Measurements from ENCODE around the gene EPB41L2.
"Not testable (repeated sequence)": the region's sequence is repeated elsewhere in the genome, so short reads cannot be mapped to it uniquely, and the experiment has no call there.

The EPB41L2 gene

DNA sequence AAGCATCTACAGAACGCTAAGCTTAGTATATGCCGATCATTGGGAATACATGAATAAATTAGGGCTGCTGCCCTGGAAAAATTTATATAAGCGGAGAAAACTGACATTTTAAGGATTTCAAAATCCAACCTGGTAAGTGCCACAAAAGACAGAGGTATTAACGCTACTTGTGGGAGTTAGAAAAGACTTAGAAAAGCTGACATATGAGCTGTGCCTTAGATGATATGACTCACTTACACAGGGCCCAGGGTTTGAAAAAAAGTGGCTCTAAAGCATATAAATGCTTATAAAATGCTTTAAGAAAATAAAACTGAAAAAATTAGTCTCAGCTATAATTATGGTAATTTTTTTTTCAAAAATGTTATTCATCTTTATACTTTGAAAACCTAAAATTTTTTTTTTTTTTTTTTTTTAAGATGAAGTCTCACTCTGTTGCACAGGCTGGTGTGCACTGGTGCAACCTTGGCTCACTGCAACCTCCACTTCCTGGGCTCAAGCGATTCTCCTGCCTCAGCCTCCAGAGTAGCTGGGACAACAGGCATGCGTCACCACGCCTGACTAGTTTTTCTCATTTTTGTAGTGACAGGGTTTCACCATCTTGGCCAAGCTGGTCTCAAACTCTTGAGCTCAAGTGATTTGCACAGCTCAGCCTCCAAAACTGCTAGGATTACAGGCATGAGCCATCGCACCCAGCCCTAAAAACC, 25.7 kb downstream of the EPB41L2 start:
- no peak for DNase-seq (ENCODE audit: extremely low read depth in 1 of 2, low read depth in 1 of 2)

DNA sequence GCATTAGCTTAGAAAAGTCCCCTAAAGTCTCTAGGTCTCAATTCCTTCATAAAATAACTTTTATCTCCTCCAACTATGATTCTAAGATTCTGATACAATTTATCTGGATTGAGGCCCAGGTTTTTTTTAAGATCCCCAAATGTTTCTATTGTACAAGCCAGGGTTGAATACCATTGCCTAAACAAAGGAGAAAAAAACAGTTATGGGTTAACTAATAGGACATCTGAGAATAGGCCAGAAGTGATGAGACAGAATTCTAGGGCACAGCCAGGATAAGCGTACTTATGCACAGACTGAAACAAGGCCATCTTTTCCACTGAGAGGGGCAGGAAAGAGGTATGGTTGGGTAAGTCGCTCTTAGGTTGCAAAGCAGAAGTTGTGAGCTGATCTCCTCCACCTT, 26.4 kb downstream of the EPB41L2 start:
- DNase-seq (ENCODE audit: extremely low read depth in 1 of 2, low read depth in 1 of 2), result no peak

DNA sequence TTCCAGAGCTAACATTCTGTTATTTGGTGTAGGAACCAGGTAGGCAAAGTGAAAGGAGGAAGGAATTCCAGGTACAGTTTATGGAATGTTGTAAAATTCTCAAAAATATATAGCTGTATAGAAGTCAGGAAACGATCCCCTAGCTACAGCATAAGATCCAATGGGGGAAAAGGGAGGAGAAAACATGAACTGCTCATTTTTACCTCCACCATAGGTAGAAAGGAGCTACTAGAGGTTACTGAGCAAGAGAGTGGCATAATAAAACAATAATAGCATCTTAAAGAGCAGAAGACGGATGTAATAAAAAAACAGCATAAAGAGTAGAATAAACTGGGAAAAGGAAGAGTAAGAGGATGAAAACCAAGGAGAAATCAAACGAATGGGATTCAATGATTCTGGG, 26.9 kb downstream of the EPB41L2 start:
- DNase-seq (ENCODE audit: extremely low read depth in 1 of 2, low read depth in 1 of 2), result no peak

DNA sequence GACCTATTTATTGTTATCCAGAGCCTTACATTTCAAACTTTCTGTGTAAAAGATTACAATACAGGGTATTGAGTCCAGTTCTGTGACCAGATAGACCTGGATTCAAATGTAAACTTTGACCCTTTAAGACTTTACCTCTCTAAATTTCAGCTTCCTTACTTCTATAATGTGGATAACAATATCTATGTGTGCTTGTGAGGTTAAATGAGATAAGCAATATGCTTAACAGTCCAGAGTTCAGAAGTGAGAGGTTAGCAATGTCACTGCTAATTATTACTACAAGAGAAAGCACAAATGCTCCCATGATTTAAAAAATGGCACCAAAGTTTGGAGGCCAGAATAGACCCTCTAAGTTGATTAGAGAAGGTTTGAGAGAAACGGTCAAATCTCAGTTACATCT, 27.5 kb downstream of the EPB41L2 start:
- no peak for DNase-seq (ENCODE audit: extremely low read depth in 1 of 2, low read depth in 1 of 2)

DNA sequence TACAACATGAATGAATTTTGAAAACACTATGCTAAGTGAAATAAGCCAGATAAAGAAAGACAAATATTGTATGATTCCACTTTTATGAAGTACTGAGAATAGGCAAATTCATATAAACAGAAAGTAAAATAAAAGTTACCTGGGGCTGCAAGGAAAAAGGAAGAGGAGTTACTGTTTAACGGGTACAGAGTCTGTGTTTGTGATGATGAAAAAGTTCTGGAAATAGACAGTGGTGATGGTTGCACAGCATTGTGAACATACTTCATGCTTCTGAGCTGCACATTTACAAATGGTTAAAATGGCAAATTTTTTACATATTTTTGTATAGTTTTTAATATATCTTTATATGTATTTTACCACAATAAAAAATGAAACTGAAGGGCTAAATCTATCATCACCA, 29.4 kb downstream of the EPB41L2 start:
- DNase-seq (ENCODE audit: extremely low read depth in 1 of 2, low read depth in 1 of 2), result no peak

DNA sequence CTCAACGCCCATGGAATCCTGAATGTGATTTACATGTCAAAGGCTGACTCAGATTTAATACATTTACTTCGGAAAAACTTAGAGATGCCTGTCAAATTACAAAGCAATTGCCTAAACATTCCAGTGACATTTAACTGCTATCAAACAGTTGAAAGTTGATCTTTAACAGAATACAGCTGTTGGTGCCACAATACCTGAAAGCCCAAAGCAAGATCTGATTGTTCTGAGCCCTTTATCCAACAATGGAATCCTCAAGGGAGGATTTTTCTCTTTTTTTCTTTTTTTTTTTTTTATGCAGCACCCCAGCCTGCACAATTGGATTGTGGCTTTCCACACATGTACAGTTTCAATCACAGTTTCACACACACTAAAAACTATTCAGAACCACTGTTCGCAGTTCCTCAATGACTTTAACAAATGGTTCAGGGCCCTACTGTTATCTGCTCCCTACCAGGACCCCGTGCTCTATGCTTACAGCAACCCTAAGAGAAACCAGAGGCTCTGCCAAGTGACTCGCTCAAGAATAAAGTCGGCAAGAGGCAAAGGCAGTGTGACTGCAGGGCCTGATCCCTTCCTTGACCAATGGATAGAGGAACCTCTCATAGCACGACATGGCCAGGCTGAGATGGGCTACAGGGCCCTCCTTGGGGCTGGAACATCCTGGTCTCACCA, 33.3 kb downstream of the EPB41L2 start:
- no peak for DNase-seq (ENCODE audit: extremely low read depth in 1 of 2, low read depth in 1 of 2)

DNA sequence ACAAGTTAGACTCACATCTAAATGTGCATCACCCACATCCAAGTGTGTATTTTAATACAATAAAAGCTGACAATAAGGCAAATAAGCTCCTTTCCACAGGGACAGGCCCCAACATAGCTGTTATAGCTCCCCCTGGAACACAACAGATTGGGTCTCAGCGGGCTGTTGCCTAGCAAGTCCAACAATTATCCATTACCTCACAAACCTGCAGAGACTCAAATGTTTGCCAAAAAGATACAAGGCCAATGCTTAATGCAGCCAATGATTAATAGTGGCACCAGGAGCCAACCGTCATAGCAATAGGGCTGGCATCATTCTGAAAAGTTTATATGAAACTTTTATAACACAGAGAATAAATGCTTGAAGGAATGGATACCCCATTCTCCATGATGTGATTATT, 35.7 kb downstream of the EPB41L2 start:
- DNase-seq (ENCODE audit: extremely low read depth in 1 of 2, low read depth in 1 of 2), result no peak

DNA sequence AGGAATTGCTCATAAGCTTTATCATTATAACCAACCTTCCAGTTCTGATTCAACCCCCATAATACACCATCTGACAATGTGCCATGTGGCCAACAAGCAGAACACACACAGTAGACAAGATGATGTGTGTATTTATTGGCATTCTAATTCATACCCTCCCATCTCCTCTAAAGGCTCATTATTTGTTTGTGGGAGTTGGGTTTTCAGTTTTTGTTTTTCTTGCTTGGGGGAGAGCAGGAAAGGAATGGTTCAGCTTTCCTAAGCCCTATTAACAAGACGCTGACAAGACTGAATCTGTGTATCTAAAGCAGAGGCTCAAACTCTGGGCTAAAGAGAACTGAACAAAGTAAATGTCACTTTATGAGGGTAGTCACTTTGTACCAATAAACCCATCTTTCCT, 36.8 kb downstream of the EPB41L2 start:
- DNase-seq (ENCODE audit: extremely low read depth in 1 of 2, low read depth in 1 of 2), result no peak

DNA sequence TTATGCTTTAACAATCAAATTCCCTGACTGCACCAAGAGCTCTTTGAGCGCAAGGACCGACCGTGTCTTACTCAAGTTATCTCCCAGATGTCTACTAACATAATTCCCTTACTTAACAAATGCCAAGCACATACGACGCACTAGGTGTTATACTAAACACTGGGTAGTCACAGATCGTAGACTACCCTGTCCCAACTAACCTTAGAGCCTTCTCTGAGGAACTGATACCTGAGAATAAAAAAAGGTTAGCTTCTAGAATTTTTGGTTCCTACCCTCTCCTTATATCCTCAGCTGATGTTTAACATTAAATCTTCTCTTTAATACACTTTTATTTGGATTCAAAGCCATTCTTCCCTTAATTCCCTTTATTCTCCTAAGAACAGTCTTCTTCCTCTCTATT, 38.5 kb downstream of the EPB41L2 start:
- no peak for DNase-seq (ENCODE audit: extremely low read depth in 1 of 2, low read depth in 1 of 2)

DNA sequence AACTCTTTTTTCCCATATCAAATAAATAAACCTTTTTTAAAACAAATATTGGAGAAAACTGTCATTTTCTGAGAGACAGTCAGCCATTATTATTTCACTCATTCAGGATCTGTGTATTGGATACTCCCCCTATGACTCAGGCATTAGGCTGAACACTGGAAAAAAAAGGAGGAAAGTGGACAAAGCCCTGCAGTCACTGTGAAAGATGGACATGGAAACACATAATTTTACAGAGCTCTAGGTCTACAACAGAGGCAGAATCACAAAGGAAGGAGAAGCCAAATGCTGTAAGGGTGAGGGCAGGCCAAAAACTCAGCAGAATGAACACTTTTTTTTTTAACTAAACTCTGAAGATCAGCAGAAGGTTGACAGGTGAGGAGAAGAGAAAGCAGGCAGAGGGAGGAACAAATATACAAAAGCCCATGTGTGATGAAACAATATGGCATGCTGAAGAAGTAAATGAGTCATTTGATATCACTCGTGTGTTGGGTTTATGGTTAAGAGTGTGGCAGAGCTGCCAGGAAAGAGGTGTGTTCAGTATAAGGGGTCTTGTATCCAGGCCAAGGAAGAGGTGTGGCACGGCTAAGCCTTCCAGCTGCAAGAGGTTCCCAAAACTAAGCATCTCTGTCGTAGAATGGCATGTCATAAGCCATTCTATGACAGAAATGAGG, 39.1 kb downstream of the EPB41L2 start:
- DNase-seq (ENCODE audit: extremely low read depth in 1 of 2, low read depth in 1 of 2), result no peak

DNA sequence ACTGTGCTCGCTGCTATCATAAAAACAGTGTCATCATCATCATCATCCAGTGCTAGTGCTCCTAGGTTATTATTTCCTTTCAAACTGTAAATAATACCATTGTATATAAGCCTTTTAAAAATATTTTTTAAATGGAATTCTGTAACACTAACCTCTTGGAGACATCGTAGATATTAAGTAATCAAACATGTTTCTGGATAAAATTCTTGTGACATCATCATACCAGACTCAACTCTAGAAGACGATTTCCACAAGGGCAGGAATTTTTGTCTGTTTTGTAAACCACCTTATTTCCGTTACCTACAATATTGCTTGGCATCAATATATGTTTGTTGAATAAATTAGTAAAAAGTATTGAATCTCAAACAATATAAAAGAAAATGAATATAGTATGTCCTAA, 40.4 kb downstream of the EPB41L2 start:
- no peak for DNase-seq (ENCODE audit: extremely low read depth in 1 of 2, low read depth in 1 of 2)

DNA sequence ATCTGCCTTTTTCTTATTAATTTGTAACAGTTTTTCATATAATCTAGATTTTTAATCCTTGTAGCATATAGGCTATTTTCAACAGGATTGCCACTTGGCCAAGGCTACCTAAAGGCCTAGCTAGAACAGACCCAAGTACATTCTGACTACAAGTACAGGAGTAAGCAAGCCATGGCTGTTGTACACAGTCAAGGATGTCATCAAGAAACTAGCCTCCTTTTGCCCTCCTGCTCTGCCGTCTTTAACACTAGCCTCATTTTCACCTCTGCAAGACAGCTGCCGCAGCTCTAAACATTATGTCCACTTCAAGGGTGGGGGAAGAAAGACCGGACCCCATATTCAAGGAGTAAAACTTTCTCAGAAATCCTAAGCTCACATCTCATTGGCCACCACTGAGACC, 45.1 kb downstream of the EPB41L2 start:
- DNase-seq (ENCODE audit: extremely low read depth in 1 of 2, low read depth in 1 of 2), result no peak

DNA sequence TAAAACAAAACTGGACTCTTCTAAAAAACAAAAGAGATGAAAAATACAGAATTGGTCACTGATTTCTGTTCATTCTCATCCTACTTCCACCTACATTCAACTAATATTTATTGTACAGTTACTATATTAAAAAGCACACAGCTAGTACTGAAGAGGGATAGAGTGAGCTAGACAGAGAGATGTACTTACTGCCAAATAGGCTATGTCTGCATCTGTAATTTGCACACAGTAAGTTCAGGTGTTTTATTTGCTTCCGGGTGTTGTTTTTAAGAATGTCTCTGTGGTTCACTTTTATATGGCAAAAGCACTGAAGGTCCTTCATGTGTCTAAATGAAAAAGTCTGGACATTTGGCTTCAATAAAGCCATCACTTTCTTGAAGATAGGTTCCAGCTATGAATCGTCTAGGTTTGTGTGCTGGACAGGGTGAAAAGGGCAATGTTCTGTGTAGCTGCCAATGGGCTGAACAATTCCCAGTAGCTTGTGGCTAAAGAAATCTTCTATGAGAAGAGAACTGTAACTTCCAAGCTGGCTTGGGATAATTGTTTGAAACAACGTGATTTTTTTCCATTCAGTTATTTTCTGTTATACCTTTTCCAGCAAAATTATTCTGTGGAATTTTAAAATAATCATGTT, 47.3 kb downstream of the EPB41L2 start:
- DNase-seq (ENCODE audit: extremely low read depth in 1 of 2, low read depth in 1 of 2), result no peak

DNA sequence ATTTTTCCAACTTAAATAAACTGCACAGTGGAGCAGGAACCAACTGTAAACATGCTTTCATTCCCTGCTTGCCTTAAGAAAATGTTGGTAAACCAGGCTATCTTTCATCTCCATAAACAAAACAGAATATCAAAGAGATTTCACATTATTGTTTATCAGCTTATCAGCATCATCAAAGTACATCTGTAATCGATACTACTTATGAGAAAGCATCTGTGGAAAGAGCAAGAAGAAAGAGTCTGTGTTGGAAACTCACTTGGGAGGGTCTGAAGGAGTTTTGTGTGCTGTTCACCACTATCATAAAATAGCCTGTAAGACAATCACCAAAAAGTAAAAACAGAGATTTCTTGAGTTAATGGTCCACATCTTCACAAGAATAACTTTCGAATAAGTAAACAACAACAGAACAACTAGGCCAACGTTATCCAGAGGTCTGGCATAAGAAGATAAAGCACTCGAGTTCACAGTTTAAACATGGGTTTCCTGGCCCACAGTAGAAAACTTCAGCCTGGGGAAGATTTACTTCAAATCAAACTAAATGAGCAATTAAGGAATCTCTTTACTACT, 47.9 kb downstream of the EPB41L2 start:
- DNase-seq (ENCODE audit: extremely low read depth in 1 of 2, low read depth in 1 of 2), result no peak

DNA sequence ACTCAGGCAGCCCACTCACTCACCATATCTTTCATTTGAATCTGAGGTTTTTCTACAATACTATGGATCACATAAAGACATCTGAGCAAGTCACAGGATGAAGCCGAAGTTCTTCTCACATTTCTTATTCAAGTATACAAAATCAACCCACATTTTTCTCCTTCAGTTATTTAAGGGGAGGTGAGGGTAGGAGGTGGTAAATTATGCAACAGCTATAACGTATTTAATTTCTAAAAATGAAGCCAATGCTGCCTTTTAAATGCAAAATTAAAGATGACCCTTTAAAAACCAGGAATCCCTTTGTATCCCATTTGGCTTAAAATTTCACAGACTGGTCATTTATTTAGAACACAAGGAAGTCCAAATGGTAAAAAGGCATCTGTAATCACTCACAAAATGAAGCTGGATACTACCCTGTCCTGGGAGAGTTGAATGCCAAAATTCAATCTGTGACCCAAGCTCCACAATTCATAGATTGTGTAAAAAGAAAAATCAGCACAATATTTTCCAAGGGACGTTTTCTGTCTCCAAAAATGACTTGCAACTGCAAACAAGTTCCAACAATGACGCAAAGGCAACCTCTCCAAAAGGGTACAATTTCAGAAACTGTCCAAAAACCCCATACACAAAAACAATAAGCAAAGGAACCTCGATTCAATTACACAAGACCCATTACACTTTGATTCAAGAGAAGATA, 48.8 kb downstream of the EPB41L2 start:
- DNase-seq (ENCODE audit: extremely low read depth in 1 of 2, low read depth in 1 of 2), result no peak

DNA sequence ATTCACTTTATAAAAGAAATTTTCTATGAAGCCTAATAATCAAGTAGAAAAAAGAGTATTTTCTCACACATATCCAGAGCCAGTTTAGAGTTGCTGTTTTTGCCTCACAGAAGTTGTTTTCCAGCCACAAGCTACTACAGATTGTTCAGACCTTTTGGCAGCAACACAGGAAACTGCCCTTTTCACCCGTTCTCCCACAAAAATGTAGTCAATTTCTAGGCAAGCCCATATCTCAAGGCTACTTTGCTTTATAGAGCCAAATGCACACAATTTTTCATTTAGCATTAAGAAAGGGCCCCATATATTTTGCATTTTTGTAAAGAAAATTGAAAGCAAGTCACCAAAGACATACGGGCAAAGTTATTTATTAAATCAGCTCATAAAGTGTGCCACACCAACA, 49.5 kb downstream of the EPB41L2 start:
- DNase-seq (ENCODE audit: extremely low read depth in 1 of 2, low read depth in 1 of 2), result no peak

DNA sequence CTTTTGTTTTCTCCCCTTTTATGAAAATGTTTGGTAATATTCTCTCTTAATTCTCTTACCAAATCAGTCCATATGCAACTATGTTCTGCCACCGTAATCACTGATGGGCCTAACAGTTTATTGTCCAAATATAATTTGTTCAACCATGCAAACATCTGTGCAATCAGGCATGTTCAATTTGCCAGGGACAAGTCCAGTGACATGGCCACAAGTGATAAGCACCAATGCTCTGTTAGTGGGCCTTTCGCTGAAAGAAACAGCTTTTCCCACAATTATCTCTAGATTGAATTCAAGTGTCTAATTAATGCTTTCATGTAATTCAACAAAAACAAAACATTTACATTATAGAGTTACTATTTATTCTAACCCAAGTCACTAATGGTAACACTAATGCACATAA, 53.3 kb downstream of the EPB41L2 start:
- no peak for DNase-seq (ENCODE audit: extremely low read depth in 1 of 2, low read depth in 1 of 2)

DNA sequence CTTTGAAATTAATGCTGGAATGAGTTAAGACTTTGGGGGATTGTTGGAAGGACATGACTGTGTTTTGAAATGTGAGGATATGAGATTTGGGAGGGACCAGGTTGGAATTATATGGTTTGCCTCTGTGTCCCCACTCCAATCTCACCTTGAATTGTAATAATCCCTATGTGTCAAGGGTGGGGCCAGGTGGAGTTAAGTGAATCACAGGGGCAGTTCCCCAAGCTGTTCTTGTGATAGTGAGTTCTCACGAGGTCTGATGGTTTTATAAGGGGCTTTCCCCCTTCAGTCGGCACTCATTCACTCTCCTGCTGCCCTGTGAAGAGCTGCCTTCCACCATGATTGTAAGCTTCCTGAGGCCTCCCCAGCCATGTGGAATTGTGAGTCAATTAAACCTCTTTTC, 54.1 kb downstream of the EPB41L2 start:
- not testable (repeated sequence) for DNase-seq (ENCODE audit: extremely low read depth in 1 of 2, low read depth in 1 of 2)

DNA sequence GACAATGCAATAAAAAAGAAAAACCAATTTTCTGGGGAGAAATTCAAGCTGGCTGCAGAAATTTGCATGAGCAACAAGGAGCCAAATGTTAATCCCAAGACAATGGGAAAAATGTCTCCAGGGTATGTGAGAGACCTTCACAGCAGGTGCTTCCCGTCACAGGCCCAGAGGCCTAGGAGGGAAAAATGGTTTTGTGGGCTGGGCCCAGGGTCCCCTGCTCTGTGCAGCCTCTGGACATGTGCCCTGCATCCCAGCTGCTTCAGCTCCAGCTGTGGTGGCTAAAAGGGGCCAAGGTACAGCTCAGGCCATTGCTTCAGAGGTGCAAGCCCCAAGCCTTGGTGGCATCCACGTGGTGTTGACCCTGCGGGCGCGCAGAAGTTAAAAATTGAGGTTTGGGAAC, 55.1 kb downstream of the EPB41L2 start:
- DNase-seq (ENCODE audit: extremely low read depth in 1 of 2, low read depth in 1 of 2), result not testable (repeated sequence)

DNA sequence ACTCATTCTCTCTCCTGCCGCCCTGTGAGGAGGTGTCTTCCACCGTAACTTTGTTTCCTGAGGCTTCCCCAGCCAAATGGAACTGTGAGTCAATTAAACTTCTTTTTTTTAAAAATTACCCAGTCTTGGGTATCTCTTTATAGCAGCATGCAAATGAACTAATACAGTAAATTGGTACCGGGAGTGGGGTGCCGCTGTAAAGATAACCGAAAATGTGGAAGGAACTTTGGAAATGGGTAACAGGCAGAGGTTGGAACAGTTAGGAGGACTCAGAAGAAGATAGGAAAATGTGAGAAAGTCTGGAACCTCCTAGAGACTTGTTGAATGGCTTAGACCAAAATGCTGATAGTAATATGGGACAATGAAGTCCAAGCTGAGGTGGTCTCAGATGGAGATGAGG, 55.8 kb downstream of the EPB41L2 start:
- DNase-seq (ENCODE audit: extremely low read depth in 1 of 2, low read depth in 1 of 2), result no peak

DNA sequence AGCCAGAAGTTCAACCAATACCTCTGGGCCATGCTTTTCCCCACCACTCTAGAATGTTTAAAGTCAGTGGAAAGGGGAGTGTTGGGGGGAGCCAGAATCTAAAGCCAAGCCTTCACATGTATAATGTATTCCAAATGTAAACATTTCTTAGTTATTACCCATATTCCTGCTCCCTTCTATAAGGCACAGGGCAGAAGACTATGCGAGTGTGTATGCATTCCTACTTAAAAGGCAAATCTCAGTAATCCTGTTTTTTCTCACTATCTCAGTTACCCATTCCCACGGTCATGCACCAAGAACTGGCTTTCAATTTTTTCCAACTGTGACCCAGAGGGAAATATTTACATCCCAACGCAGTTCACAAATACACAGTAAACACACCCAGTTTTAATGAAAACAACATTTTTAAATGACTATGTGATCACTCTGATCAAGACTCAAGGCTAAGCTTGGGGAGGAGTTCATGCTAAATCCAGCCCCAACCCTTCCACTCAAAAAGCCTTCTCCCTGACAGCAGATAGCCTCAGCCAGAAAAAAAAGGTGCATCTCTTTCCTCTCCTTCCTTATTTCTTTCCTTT, 57.5 kb downstream of the EPB41L2 start:
- DNase-seq (ENCODE audit: extremely low read depth in 1 of 2, low read depth in 1 of 2), result no peak
